ENCODE data around the gene ASCL3.

DNA sequence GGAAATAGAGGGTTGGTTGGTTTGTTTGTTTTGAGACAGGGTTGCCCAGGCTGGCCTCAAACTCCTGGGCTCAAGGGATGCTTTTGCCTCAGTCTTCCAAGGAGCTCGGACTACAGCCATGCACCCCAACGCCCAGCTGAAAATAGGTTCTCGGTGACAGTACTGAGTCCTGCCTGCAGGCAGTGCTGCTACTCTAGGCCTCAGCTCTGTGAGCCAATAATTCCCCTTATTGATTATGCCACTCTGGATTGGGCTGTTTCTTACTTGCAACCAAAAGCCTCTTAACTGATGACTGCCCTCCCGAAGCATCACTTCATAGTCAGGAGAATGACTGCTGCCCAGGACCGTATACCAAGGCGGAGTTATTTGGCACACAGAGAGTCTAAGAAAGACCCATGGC is 8.9 kb downstream of the ASCL3 start:
- no peak for TF ChIP-seq POLR2A (IDR thresholded peaks at IDR 0.05)
- TF ChIP-seq, protein P1, sequence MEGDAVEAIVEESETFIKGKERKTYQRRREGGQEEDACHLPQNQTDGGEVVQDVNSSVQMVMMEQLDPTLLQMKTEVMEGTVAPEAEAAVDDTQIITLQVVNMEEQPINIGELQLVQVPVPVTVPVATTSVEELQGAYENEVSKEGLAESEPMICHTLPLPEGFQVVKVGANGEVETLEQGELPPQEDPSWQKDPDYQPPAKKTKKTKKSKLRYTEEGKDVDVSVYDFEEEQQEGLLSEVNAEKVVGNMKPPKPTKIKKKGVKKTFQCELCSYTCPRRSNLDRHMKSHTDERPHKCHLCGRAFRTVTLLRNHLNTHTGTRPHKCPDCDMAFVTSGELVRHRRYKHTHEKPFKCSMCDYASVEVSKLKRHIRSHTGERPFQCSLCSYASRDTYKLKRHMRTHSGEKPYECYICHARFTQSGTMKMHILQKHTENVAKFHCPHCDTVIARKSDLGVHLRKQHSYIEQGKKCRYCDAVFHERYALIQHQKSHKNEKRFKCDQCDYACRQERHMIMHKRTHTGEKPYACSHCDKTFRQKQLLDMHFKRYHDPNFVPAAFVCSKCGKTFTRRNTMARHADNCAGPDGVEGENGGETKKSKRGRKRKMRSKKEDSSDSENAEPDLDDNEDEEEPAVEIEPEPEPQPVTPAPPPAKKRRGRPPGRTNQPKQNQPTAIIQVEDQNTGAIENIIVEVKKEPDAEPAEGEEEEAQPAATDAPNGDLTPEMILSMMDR (IDR thresholded peaks at IDR 0.05): no peak

Measured in thyroid gland (tissue), 4 donors.